Activated CD8-positive, alpha-beta T cell treated with anti-CD3 and anti-CD28 coated beads for 36 hours (primary cell): ENCODE data around the gene EXPH5. TPM values are rescaled to one million over a fixed set of nuclear protein-coding genes. Genes with fewer than 3 reads are reported as not detected.

ENCODE experiments used
- ATAC-seq: fragments of 200-7000 bp; cut with Tn5 transposase; one replicate; pipeline ENCODE4 v1.10.0; 2021; ENCODE audit warnings: mild to moderate bottlenecking, moderate library complexity
- CTCF ChIA-PET: fragments of 350-600 bp; sonication (Branson Sonifier 250); formaldehyde crosslinking; loops from one replicate; lab custom pipeline; 2021; ENCODE audit warnings: antibody characterized with exemption; lab: Charles Lee
- POLR2A ChIA-PET: fragments of 350-600 bp; sonication (Branson Sonifier 250); formaldehyde crosslinking; loops from one replicate; lab custom pipeline; 2021; ENCODE audit warnings: antibody characterized with exemption; lab: Charles Lee
- DNase-seq: peaks from one replicate; pipeline ENCODE4 v3.0.0-alpha.2; 2020
- H3K27ac Mint-ChIP-seq: one replicate; pipeline ENCODE4 v1.8.0; 2021; ENCODE audit warnings: mild to moderate bottlenecking, mixed read lengths
- H3K27me3 Mint-ChIP-seq: one replicate; pipeline ENCODE4 v1.8.0; 2021; ENCODE audit warnings: mixed read lengths
- H3K36me3 Mint-ChIP-seq: one replicate; pipeline ENCODE4 v1.8.0; 2021; ENCODE audit warnings: low read depth, mixed read lengths
- H3K4me1 Mint-ChIP-seq: one replicate; pipeline ENCODE4 v1.8.0; 2021; ENCODE audit warnings: low read depth, mixed read lengths
- H3K4me3 Mint-ChIP-seq: one replicate; pipeline ENCODE4 v1.8.0; 2021; ENCODE audit warnings: mild to moderate bottlenecking, moderate library complexity, mixed read lengths
- H3K9me3 Mint-ChIP-seq: one replicate; pipeline ENCODE4 v1.8.0; 2021; ENCODE audit warnings: mixed read lengths
- intact Hi-C: fragments of 100-400 bp; cut with micrococcal nuclease; formaldehyde crosslinking; loops from one replicate; pipeline ENCODE4 v1.10.0; 2022
- total RNA-seq, 2 experiments: library from RNA; stranded (reverse); gene quantifications; one replicate each; pipeline ENCODE4 v1.2.3, GENCODE V29; 2021
- TF ChIP-seq, protein P1 (sequence below): fragments of 200-600 bp; IDR thresholded peaks from one replicate; pipeline ENCODE4 v1.8.0; 2022; ENCODE audit warnings: antibody characterized with exemption, mild to moderate bottlenecking

Gene EXPH5
- total RNA-seq, 2 experiments from 2014 or later = 2.9 to 4.1 TPM

DNA sequence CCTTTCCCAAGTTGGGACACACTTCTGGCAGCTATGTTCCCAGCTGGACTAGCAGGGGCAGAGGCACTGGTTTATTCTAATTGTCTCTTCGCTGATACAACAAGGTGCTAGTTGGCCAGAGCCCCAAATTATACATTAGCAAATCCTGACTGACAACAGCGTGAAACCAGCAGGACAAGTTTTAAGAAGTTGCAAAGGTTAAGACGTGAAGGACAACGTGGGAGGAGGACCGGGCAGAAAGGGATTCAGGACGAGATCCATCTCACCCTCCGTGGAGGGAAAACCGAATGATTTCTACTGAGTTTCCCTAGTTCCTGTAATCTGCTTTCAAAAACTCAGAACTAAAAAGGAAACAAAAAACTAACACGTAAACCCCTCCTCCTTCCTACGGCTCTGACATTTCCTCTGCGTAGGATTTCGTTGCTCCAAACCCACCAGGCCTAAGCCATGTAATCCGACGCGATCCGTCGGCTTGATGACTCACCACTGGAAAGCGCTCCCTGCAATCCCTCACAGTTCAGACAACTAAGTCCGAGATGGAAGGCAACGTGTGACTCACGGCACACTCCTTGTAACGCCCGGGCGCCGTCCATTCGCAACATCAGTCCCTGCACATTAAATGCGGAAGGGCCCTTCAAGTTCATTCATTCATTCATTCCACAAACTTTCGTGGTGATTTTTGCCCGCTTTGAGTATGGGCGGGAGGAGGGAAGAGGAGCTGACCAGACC is 96.1 kb downstream of the EXPH5 start:
- intact Hi-C loops = loop anchor here (10.0 kb wide), 1 partner anchor 273 kb away; the partner anchor contains the start of genes ATM and NPAT

DNA sequence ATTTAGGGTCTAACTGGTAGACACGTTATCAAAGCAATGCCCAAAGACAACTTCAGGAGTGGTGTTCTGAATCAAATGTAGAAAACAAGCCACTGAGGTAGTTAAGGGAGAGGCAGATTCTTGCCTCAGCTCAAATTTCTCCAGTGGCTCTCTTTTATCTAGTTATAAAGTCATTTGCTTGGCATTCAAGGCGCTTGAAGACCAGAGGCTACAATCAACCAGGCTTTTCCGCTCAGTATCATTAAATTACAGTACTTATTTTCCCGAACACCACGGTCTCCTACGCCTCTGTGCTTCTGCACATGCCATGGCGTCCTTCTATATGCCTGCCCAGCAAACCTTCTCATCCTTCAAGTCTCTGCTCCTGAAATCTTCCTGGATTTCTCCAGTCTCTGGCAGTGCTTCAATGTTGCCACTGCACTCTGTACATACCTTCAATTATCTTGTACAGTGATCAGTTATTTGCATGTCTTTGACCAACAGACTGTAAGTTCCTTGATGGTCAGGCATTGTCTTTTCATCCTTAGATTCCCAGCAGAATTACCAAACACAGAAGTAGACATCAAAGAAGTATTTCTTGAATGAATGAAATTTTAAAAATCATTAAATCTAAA is 96.8 kb downstream of the EXPH5 start:
- Mint-ChIP-seq H3K9me3 (no peaks in the 10 kb centered on the region), H3K36me3 (peaks cover 12% of the 10 kb centered on the region), H3K27ac (peak overlapping the region; percentile 99), H3K4me1 (peaks cover 25% of the 10 kb centered on the region), H3K27me3 (no peaks in the 10 kb centered on the region), H3K4me3 (peak overlapping the region; percentile 87)
- DNase-seq (no peak), ATAC-seq (no peak)
- TF ChIP-seq, protein P1, sequence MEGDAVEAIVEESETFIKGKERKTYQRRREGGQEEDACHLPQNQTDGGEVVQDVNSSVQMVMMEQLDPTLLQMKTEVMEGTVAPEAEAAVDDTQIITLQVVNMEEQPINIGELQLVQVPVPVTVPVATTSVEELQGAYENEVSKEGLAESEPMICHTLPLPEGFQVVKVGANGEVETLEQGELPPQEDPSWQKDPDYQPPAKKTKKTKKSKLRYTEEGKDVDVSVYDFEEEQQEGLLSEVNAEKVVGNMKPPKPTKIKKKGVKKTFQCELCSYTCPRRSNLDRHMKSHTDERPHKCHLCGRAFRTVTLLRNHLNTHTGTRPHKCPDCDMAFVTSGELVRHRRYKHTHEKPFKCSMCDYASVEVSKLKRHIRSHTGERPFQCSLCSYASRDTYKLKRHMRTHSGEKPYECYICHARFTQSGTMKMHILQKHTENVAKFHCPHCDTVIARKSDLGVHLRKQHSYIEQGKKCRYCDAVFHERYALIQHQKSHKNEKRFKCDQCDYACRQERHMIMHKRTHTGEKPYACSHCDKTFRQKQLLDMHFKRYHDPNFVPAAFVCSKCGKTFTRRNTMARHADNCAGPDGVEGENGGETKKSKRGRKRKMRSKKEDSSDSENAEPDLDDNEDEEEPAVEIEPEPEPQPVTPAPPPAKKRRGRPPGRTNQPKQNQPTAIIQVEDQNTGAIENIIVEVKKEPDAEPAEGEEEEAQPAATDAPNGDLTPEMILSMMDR = no peak
- POLR2A ChIA-PET = no interaction called here
- CTCF ChIA-PET = no interaction called here
- intact Hi-C loops = loop anchor here (10.0 kb wide), 1 partner anchor 272 kb away; the partner anchor contains the start of genes ATM and NPAT

More for the DNA sequence above, 96.1 kb downstream of the EXPH5 start:
- no peaks in the 10 kb centered on the region for H3K27me3 Mint-ChIP-seq
- TF ChIP-seq, protein P1 = no peak
- peak overlapping the region; percentile 87 for H3K4me3 Mint-ChIP-seq
- ChIA-PET POLR2A (interaction anchor here (0.9 to 1.0 kb wide), 4 partner anchors 95 to 488 kb away, joined by 3 to 4 read pairs (median 4); partner anchors contain the start of gene DDX10), CTCF (no interaction called here)
- peak overlapping the region; percentile 99 for H3K27ac Mint-ChIP-seq
- peaks cover 12% of the 10 kb centered on the region for H3K36me3 Mint-ChIP-seq
- peak; percentile 85 for DNase-seq
- peaks cover 25% of the 10 kb centered on the region for H3K4me1 Mint-ChIP-seq
- ATAC-seq = peak; percentile 90
- no peaks in the 10 kb centered on the region for H3K9me3 Mint-ChIP-seq

DNA sequence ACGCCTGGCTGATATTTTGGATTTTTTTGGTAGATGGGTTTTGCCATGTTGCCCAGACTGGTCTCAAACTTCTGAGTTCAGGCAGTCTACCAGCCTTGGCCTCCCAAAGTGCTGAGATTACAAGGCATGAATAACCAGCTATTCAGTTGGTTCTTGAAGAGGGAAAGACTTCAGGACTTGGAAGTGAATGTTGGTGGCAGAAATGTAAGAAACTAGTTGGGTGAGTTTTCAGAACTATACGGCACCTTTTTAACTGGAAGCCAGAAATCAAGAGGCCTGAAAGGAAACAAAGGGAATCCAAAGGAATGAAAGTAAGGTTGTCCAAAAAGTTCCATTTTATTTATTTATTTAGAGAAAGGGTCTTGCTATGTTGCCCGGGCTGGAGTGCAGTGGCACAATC is 98.2 kb downstream of the EXPH5 start:
- Mint-ChIP-seq H3K4me1 (peaks cover 25% of the 10 kb centered on the region), H3K27ac (no peak overlapping the region), H3K36me3 (peaks cover 16% of the 10 kb centered on the region), H3K9me3 (no peaks in the 10 kb centered on the region), H3K27me3 (no peaks in the 10 kb centered on the region), H3K4me3 (no peak overlapping the region)
- intact Hi-C loops = loop anchor here (10.0 kb wide), 1 partner anchor 271 kb away; the partner anchor contains the start of genes ATM and NPAT
- ATAC-seq (no peak), DNase-seq (no peak)
- ChIA-PET CTCF (no interaction called here), POLR2A (no interaction called here)
- TF ChIP-seq, protein P1 = no peak

DNA sequence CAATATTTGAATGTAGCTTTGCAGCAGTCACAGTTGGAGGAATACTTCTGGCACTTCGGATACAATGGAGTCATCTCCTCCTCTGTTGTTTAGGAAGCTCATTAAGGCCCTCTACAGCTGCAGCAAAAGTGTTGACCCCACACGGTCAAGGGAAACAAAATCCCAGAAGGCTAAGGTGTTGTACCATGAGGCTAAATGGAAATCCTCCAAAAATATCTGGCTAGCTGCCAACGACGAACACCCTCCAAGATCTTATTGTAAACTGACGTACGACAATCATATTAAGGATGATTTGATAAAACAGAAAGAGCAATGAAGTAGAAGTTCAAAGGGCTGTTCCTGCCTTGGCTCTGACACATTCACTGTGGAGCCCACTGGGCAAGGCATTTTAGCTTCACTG is 99.4 kb downstream of the EXPH5 start:
- Mint-ChIP-seq H3K27me3 (no peaks in the 10 kb centered on the region), H3K4me3 (no peak overlapping the region), H3K36me3 (peaks cover 18% of the 10 kb centered on the region), H3K9me3 (no peaks in the 10 kb centered on the region), H3K27ac (no peak overlapping the region), H3K4me1 (peaks cover 25% of the 10 kb centered on the region)
- ATAC-seq = no peak
- CTCF ChIA-PET = interaction anchor here (1.1 to 1.3 kb wide), 2 partner anchors 121 to 162 kb away, joined by 3 to 4 read pairs; no protein-coding TSS in a partner anchor
- TF ChIP-seq, protein P1 = no peak
- intact Hi-C loops = loop anchor here (10.0 kb wide), 1 partner anchor 269 kb away; the partner anchor contains the start of genes ATM and NPAT
- no peak for DNase-seq
- POLR2A ChIA-PET = no interaction called here
